WI38 (cell line): Measurements from ENCODE around the gene LOXHD1.

Experiments used
- H3K4me3 ChIP-seq: 2 replicates; pipeline ENCODE4 v1.5.1; 2011; ENCODE audit warnings: low read depth, mild to moderate bottlenecking, control low read depth, low read length
- TF ChIP-seq, protein P1 (sequence below): IDR thresholded peaks from 2 replicates; pipeline ENCODE4 v1.5.1; 2012; ENCODE audit warnings: low read depth, mild to moderate bottlenecking, control low read depth, low read length

LOXHD1 gene

DNA sequence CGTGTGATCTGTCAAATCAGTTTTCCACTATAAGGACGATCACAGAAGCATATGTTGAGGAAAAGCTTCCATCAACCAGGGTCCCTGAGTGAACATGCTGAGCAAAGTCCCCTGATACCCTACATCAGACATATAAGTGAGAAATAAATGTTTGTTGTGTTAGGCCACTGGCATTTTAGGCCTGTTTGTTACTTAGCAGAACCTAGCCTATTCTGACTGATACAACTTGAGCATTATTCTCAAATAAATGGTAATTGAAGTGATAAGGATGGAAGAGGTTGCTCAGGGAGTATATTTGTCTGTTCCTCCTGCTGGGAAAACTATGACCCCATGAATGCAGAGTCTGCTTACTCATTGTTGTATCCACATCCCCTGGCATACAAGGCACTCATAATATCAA, 106.4 kb downstream of the LOXHD1 start:
- TF ChIP-seq, protein P1, sequence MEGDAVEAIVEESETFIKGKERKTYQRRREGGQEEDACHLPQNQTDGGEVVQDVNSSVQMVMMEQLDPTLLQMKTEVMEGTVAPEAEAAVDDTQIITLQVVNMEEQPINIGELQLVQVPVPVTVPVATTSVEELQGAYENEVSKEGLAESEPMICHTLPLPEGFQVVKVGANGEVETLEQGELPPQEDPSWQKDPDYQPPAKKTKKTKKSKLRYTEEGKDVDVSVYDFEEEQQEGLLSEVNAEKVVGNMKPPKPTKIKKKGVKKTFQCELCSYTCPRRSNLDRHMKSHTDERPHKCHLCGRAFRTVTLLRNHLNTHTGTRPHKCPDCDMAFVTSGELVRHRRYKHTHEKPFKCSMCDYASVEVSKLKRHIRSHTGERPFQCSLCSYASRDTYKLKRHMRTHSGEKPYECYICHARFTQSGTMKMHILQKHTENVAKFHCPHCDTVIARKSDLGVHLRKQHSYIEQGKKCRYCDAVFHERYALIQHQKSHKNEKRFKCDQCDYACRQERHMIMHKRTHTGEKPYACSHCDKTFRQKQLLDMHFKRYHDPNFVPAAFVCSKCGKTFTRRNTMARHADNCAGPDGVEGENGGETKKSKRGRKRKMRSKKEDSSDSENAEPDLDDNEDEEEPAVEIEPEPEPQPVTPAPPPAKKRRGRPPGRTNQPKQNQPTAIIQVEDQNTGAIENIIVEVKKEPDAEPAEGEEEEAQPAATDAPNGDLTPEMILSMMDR, result no peak
- H3K4me3 ChIP-seq, result no peak overlapping the region

DNA sequence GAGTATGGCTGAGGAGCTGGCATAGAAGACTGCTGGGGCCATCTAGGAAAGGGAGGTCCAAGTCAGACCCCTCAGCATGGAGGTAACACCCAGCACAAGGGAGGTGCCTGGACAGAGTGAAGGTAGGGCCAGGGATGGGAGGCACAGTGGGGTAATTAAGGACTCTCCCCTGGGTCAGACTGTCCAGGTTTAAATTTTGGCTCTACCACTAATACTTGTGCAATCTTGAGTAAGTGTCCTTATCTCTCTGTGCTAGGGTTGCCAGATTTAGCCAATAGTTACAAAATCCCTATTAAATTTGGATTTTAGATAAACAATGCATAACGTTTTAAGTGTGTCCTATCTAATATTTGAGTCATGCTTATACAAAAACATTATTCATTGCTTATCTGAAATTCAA, 109.5 kb downstream of the LOXHD1 start:
- TF ChIP-seq, protein P1, result no peak
- no peak overlapping the region for H3K4me3 ChIP-seq

DNA sequence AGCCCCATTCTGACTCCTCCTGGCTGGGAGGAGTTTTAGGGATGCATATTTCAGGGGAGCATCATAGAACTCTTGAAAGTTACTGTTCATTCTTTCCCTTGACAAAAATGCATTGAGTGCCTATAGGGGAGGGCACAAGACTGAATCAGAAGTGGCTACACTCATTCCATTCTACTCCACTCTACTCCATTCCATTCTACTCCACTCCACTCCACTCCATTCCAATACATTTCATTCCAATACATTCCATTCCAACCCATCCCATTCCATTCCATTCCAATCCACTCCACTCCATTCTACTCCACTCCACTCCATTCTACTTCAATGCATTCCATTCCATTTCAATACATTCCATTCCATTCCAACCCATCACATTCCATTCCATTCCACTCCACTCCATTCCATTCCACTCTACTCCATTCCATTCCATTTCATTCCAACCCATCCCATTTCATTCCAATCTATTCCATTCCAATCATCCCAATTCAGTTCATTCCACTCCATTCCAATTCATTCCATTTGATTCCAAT, 110.8 kb downstream of the LOXHD1 start:
- no peak overlapping the region for H3K4me3 ChIP-seq
- TF ChIP-seq, protein P1, result no peak

DNA sequence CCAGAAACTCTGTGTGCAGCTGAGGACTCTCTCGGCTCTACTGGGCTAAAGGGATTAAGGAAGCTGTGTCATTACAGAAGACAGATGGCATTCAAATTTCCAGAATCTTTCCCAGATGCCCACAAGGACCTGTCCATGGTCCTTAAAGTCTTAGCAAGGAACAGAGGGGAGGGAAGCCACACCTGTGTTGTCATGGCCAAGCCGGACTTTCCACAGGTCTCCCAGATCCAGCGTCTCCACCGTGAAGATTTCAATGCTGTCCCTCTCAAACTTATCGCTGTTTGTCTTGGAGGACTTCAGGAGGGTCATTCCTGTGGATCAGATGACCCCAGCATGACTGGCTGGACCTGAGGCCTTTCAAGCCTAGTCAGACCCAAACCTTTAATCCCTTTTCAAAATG, 114.5 kb downstream of the LOXHD1 start:
- TF ChIP-seq, protein P1, result no peak
- no peak overlapping the region for H3K4me3 ChIP-seq

DNA sequence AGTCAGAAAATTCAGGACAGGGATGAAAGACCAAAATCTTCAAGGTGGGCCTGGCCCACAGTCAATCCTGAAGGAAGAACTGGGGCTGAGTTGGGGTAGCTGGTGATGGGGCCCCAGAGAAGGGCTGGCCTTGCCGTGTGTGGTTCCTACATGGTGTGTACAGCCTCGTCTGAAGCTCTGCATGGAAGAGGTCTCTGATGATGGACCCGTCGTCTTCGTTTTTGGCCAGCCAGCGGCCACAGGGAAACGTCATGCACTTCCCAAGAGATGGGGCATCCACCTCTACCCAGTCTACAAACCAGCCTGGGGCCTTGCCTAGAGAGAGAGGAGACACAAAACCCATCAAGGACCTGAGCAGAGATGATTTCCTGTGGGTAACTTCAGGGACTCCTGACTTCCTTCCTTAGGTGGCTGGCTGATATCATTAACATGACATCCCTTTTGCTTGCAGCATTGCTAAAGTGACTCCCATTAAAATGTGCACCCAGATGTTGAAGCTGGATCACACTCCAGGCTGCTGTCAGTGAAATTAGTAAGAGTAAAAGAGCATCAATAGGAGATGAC, 115.3 kb downstream of the LOXHD1 start:
- TF ChIP-seq, protein P1, result no peak
- H3K4me3 ChIP-seq, result no peak overlapping the region

DNA sequence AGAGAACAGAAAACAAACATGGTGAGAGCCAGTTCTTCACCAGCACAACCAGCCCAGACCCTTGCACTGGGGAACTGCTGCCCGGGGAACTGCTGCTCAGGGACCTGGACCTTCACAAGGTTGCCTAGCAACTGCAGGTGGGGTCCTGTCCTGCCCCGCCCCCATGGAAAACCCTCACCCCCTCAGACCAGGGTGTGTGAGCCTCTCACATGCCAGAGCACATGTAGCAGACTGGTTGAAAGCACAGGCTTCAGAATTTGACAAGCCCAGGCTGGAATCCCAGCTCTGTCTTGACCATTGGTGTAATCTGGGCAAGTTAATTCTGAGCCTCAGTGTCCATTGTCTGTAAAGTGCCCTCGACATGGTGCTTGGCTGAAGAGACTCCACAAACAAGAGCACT, 118.6 kb downstream of the LOXHD1 start:
- no peak overlapping the region for H3K4me3 ChIP-seq
- TF ChIP-seq, protein P1, result no peak

DNA sequence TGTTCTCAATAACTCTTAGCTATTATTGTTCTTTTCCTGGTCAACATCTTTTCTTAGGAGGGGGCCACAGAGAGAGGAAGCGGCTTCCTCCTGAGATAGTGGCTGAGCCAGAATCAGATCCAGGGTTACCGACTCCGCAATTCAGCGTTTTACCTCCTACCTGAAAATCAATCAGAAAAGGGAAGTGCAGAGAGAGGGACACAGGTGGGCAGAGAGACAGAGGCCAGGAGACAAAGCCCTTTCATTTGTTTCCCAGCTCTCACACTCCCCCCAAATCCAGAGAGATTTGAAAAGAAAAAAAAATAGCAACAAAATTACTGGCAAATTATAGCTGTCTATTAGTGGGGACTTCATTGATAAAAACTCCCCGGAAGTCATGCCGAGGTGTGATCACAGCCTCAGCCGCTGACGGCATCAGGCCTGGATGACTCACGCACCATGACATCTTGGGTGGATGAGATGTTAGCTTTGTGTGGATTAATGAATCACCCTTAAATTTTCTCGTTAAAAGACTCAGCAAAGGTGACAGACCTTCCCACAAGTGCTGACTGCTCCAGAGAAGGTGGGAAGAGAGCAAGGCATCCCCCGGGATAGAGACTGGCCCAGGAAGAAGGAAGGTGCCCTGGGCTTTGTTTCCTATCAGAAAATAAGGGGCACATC, 120.7 kb downstream of the LOXHD1 start:
- H3K4me3 ChIP-seq, result no peak overlapping the region
- TF ChIP-seq, protein P1, result no peak
